ENCODE data around the gene POLR3B.

Gene POLR3B

DNA sequence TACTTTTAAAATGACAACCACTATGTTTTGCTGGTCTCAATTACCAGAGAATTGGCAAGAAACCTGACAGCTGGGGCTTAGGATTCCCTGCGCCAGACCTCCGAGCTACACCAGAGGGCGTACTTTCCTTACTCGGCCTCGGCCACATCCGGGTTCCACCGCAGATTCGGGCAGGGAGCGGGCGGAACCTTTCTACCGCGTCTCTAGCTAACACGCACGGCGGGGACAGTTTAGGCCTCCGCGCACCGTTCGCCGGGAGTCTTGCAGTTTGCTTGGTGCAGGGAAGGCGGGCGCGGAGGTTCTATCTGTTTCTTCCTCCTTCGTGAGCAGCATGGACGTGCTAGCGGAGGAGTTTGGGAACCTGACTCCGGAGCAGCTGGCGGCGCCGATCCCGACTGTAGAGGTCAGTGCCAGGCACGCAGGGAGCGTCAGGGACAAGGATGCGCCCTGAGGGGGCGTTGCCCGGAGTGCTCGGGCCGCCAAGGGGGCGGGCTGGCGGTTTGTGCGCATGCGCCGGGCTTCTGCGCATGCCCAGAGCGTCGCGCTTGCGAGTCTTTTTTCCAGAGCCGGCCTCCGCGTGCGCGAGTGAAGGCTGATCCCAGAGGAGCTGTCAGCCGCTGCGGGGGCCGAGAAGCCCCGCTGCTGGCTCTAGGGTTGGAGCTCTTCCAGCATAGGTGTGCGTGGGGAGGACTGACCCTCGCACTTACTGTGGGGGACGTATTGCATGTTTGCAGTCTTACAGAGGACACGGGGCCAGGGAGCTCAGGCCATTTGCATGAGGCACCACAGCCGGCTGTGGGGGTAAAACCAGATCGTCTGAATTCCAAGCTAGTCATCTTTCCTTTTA, at the start of gene POLR3B:
Gene POLR3B, plus strand, starts transcription at position 200 of the 847 bp plus-strand sequence. Its CDS starts 132 bp downstream, at position 332.
- H3K4me3 ChIP-seq (IDR thresholded peaks at IDR 0.05; ENCODE audit: insufficient read depth, low read depth, low read length), result no peak within 1 kb of the TSS
- H3K9ac ChIP-seq, result peak within 1 kb of the TSS; percentile 80
- H4K20me1 ChIP-seq (ENCODE audit: insufficient read depth), result no peaks in the 10 kb centered on the region
- peak within 1 kb of the TSS; percentile 67 for H3K4me2 ChIP-seq
- H3K27ac ChIP-seq, result peak within 1 kb of the TSS; percentile 44
- TF ChIP-seq, protein P1, sequence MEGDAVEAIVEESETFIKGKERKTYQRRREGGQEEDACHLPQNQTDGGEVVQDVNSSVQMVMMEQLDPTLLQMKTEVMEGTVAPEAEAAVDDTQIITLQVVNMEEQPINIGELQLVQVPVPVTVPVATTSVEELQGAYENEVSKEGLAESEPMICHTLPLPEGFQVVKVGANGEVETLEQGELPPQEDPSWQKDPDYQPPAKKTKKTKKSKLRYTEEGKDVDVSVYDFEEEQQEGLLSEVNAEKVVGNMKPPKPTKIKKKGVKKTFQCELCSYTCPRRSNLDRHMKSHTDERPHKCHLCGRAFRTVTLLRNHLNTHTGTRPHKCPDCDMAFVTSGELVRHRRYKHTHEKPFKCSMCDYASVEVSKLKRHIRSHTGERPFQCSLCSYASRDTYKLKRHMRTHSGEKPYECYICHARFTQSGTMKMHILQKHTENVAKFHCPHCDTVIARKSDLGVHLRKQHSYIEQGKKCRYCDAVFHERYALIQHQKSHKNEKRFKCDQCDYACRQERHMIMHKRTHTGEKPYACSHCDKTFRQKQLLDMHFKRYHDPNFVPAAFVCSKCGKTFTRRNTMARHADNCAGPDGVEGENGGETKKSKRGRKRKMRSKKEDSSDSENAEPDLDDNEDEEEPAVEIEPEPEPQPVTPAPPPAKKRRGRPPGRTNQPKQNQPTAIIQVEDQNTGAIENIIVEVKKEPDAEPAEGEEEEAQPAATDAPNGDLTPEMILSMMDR (conservative IDR thresholded peaks at IDR 0.05; ENCODE audit: low read depth, low read length), result peak; percentile 60
- no peaks in the 10 kb centered on the region for H3K36me3 ChIP-seq (ENCODE audit: insufficient read depth)
- peak within 1 kb of the TSS; percentile 48 for H2AFZ ChIP-seq (ENCODE audit: low read depth)
- H3K27me3 ChIP-seq (ENCODE audit: insufficient read depth, low read depth), result no peaks in the 10 kb centered on the region
- peaks cover 22% of the 10 kb centered on the region; the same call in 1 of the 2 replicates for H3K79me2 ChIP-seq (ENCODE audit: insufficient read depth, low read depth)
- H3K4me1 ChIP-seq (ENCODE audit: low read depth, poor library complexity, severe bottlenecking), result no peaks in the 10 kb centered on the region

DNA sequence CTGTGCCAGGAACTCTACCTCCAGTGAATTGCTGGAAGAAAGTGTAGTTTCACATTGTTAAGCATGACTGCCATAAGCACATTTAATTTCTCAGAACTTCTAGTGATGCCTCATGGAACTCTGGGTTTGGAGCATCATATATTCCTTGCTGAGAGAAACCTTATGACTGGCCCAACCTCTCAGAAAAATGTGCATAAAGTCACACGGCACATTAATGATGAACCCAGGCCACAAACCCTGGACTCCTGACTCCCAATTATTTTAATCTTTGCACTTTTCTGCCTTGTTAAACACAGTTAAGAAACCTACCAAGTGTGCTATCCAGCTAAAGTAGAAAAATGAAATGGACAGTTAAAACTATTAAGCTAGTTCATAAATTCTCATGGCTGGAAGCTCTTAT, 49.4 kb upstream of the POLR3B start:
- Histone ChIP-seq H3K4me3 (IDR thresholded peaks at IDR 0.05; ENCODE audit: insufficient read depth, low read depth, low read length) (no peak overlapping the region), H3K27me3 (ENCODE audit: insufficient read depth, low read depth) (no peaks in the 10 kb centered on the region), H3K4me1 (ENCODE audit: low read depth, poor library complexity, severe bottlenecking) (peaks cover 6% of the 10 kb centered on the region), H4K20me1 (ENCODE audit: insufficient read depth) (no peaks in the 10 kb centered on the region), H3K9ac (no peak overlapping the region), H2AFZ (ENCODE audit: low read depth) (no peak overlapping the region), H3K36me3 (ENCODE audit: insufficient read depth) (no peaks in the 10 kb centered on the region), H3K27ac (no peak overlapping the region), H3K79me2 (ENCODE audit: insufficient read depth, low read depth) (no peaks in the 10 kb centered on the region), H3K4me2 (no peak overlapping the region)
- TF ChIP-seq, protein P1 (conservative IDR thresholded peaks at IDR 0.05; ENCODE audit: low read depth, low read length), result no peak

DNA sequence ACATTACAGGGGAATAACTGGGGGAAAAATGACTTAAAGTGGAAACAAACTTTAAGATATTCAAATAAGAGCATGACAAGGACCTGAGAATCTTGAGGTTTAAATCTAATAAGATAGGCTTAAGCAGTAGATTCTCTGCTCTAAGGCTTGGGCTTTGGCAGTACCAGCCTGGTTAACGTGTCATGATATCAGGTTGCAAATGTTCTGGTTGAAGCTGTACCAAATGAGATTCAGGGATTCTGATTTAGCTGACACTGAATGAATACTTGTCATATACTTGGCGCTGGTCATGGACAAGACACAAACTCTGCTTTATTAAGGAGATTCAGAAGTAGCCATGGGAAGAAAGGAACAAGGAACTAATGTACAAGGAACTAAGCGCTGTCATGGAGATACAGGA, 48.9 kb upstream of the POLR3B start:
- no peak overlapping the region for H3K9ac ChIP-seq
- no peak overlapping the region for H2AFZ ChIP-seq (ENCODE audit: low read depth)
- TF ChIP-seq, protein P1 (conservative IDR thresholded peaks at IDR 0.05; ENCODE audit: low read depth, low read length), result no peak
- no peaks in the 10 kb centered on the region for H3K27me3 ChIP-seq (ENCODE audit: insufficient read depth, low read depth)
- H3K79me2 ChIP-seq (ENCODE audit: insufficient read depth, low read depth), result no peaks in the 10 kb centered on the region
- H3K4me2 ChIP-seq, result no peak overlapping the region
- no peaks in the 10 kb centered on the region for H3K36me3 ChIP-seq (ENCODE audit: insufficient read depth)
- no peak overlapping the region for H3K4me3 ChIP-seq (IDR thresholded peaks at IDR 0.05; ENCODE audit: insufficient read depth, low read depth, low read length)
- H4K20me1 ChIP-seq (ENCODE audit: insufficient read depth), result no peaks in the 10 kb centered on the region
- H3K27ac ChIP-seq, result no peak overlapping the region
- peaks cover 3% of the 10 kb centered on the region for H3K4me1 ChIP-seq (ENCODE audit: low read depth, poor library complexity, severe bottlenecking)

DNA sequence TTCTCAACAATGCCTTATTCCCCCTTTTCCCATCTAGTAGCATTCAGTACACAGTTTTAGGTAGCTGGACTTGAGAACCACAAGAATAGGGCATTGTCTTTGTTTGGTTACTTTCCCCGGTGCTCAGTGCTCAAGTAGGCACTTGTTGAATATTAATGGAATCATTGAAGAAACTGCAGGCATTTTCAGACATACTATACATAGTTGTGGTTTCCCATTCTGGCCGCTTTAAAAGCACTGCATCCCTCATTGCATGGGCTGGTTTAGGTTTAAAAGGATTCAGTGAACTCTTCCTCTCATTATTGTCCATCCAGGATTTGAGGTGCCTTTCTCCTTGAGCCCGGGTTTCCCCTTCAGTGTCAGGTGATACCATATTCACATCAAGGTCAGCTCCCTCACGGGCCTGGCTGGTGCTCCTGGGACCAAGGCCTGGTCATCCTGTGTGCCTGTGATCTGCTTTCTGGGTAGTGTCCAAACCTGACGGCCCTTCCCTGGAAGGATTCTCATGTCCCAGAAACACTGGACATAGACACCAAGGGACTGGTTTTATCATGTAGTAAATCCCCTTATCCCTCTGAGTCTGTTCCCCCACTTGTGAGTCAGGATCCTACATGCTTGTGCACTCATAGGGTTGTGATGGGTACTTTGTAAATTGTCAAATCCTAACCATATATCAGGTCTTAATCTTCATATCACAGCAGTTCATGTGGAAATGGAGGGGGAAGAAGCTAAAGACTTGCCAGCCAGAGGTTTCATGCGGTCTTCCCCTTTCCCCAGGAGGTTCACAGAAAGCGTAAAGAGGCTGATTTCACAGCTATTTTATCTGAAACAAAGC, 47.7 kb upstream of the POLR3B start:
- TF ChIP-seq, protein P1 (conservative IDR thresholded peaks at IDR 0.05; ENCODE audit: low read depth, low read length), result no peak
- Histone ChIP-seq H3K9ac (no peak overlapping the region), H3K4me3 (IDR thresholded peaks at IDR 0.05; ENCODE audit: insufficient read depth, low read depth, low read length) (no peak overlapping the region), H4K20me1 (ENCODE audit: insufficient read depth) (no peaks in the 10 kb centered on the region), H3K4me2 (no peak overlapping the region), H3K27ac (no peak overlapping the region), H3K36me3 (ENCODE audit: insufficient read depth) (no peaks in the 10 kb centered on the region), H3K27me3 (ENCODE audit: insufficient read depth, low read depth) (no peaks in the 10 kb centered on the region), H3K79me2 (ENCODE audit: insufficient read depth, low read depth) (no peaks in the 10 kb centered on the region), H3K4me1 (ENCODE audit: low read depth, poor library complexity, severe bottlenecking) (no peaks in the 10 kb centered on the region), H2AFZ (ENCODE audit: low read depth) (no peak overlapping the region)
